Endodermal cell (in vitro differentiated cells): Measurements from ENCODE around the gene WDR54. TPM values are rescaled to one million over a fixed set of nuclear protein-coding genes. Genes with fewer than 3 reads are reported as not detected.

ENCODE experiments used
- DNase-seq: peaks from one replicate; pipeline ENCODE4 v3.0.0-alpha.2; 2017
- H3K27ac ChIP-seq: 2 replicates; pipeline ENCODE4 v1.5.1; 2013; ENCODE audit warnings: mild to moderate bottlenecking, low read depth, low read length, moderate library complexity
- H3K27me3 ChIP-seq: 2 replicates; pipeline ENCODE4 v1.6.1; 2013; ENCODE audit warnings: mild to moderate bottlenecking, low read length, moderate library complexity; ENCODE audit not compliant: insufficient read depth, control insufficient read depth, poor library complexity, severe bottlenecking
- H3K36me3 ChIP-seq: 2 replicates; pipeline ENCODE4 v1.7.0; 2013; ENCODE audit warnings: mild to moderate bottlenecking, low read length, moderate library complexity; ENCODE audit not compliant: control insufficient read depth, insufficient read depth
- H3K4me1 ChIP-seq: one replicate; pipeline ENCODE4 v1.7.0; 2013; ENCODE audit warnings: low read length; ENCODE audit not compliant: control insufficient read depth, insufficient read depth
- H3K4me3 ChIP-seq: 2 replicates; pipeline ENCODE4 v1.5.1; 2013; ENCODE audit warnings: mild to moderate bottlenecking, low read length, moderate library complexity
- H3K9ac ChIP-seq: 2 replicates; pipeline ENCODE4 v1.6.1; 2013; ENCODE audit warnings: mild to moderate bottlenecking, low read length, moderate library complexity; ENCODE audit not compliant: poor library complexity, severe bottlenecking; ENCODE audit errors: extremely low read depth
- H3K9me3 ChIP-seq: 2 replicates; pipeline ENCODE4 v1.6.1; 2013; ENCODE audit warnings: mild to moderate bottlenecking, low read length, moderate library complexity; ENCODE audit not compliant: control insufficient read depth
- H3K27ac Mint-ChIP-seq: 2 replicates; pipeline ENCODE4 v1.8.0; 2020; ENCODE audit warnings: mixed read lengths
- H3K27me3 Mint-ChIP-seq: 2 replicates; pipeline ENCODE4 v1.8.0; 2021; ENCODE audit warnings: mild to moderate bottlenecking, mixed read lengths; ENCODE audit not compliant: insufficient read depth
- H3K36me3 Mint-ChIP-seq: 2 replicates; pipeline ENCODE4 v1.8.0; 2020; ENCODE audit warnings: low read depth, mixed read lengths
- H3K4me1 Mint-ChIP-seq: 2 replicates; pipeline ENCODE4 v1.8.0; 2020; ENCODE audit warnings: mixed read lengths
- H3K4me3 Mint-ChIP-seq: 2 replicates; pipeline ENCODE4 v1.8.0; 2020; ENCODE audit warnings: mild to moderate bottlenecking, moderate library complexity, mixed read lengths
- H3K9me3 Mint-ChIP-seq: 2 replicates; pipeline ENCODE4 v1.8.0; 2020; ENCODE audit warnings: mild to moderate bottlenecking, mixed read lengths
- CTCF ChIP-seq: fragments of 200-600 bp; sonication (generic); conservative IDR thresholded peaks from 2 replicates; pipeline ENCODE4 v1.5.0; 2021; ENCODE audit warnings: antibody characterized with exemption, mild to moderate bottlenecking
- WGBS, 2 experiments: methylation state at CpG; one replicate each; pipeline versions ENCODE4 v1.1.5 to v1.1.7; 2013; ENCODE audit warnings: missing lambda C conversion rate in 2 of 2, mixed read lengths in 1 of 2; ENCODE audit not compliant: insufficient coverage in 1 of 2, insufficient read length in 1 of 2; 5-methylcytosine and 5-hydroxymethylcytosine counted together
- total RNA-seq, 2 donors: library from RNA; stranded (reverse); fragmentation: NEBNext Ultra II Directional in 1 of 2; extraction: Animal tissue kit (Norgen Biotek cat#: 25700) in 1 of 2; gene quantifications; 2 replicates in 1 of 2; 3 replicates in 1 of 2; pipeline ENCODE4 v1.2.1, GENCODE V29; 2021

WDR54 gene
- total RNA-seq, 2 donors from 2014 or later, result 43.1 to 69.4 TPM

- H3K27ac ChIP-seq, result no peak overlapping the region
- H3K9ac ChIP-seq, result no peak overlapping the region
- no peaks in the 10 kb centered on the region for H3K9me3 ChIP-seq
- Mint-ChIP-seq H3K27ac (peak overlapping the region; percentile 64), H3K27me3 (no peaks in the 10 kb centered on the region), H3K4me1 (peaks cover 23% of the 10 kb centered on the region), H3K4me3 (peak overlapping the region; percentile 59), H3K9me3 (no peaks in the 10 kb centered on the region), H3K36me3 (peaks cover 52% of the 10 kb centered on the region)
- 84 to 100% methylated on average over 2 to 5 of the region's 5 CpGs for WGBS, 2 experiments
- H3K36me3 ChIP-seq, result peaks cover 79% of the 10 kb centered on the region
- H3K27me3 ChIP-seq, result no peaks in the 10 kb centered on the region
- H3K4me1 ChIP-seq, result peaks cover 13% of the 10 kb centered on the region
- peak; percentile 64 for DNase-seq
- peak overlapping the region; percentile 77 for H3K4me3 ChIP-seq
- TF ChIP-seq CTCF, result no peak
Observed at GRCh38 chr2:74373221-74373676, 48.3 kb upstream of the WDR54 start.

GRCh38 chr2:74373985-74374384 lies 47.5 kb upstream of the WDR54 start:
- Histone ChIP-seq H3K9ac (peak overlapping the region; percentile 53), H3K27me3 (no peaks in the 10 kb centered on the region), H3K4me3 (peak overlapping the region; percentile 77), H3K27ac (peak overlapping the region; percentile 42), H3K9me3 (no peaks in the 10 kb centered on the region), H3K36me3 (peaks cover 72% of the 10 kb centered on the region), H3K4me1 (peaks cover 13% of the 10 kb centered on the region)
- Mint-ChIP-seq H3K36me3 (peaks cover 44% of the 10 kb centered on the region), H3K9me3 (no peaks in the 10 kb centered on the region), H3K4me1 (peaks cover 29% of the 10 kb centered on the region), H3K4me3 (peak overlapping the region; percentile 59), H3K27ac (peak overlapping the region; percentile 96), H3K27me3 (no peaks in the 10 kb centered on the region)
- 81 to 91% methylated on average over 4 to 8 of the region's 8 CpGs for WGBS, 2 experiments
- peak; percentile 64 for DNase-seq
- TF ChIP-seq CTCF, result no peak

GRCh38 chr2:74374509-74375205 lies 46.9 kb upstream of the WDR54 start:
- WGBS, 2 experiments, result 34 to 46% methylated on average over 17 to 19 of the region's 19 CpGs
- peak overlapping the region; percentile 59 for H3K4me3 Mint-ChIP-seq
- H3K27me3 Mint-ChIP-seq, result no peaks in the 10 kb centered on the region
- H3K27ac Mint-ChIP-seq, result peak overlapping the region; percentile 96
- peak overlapping the region; percentile 77 for H3K4me3 ChIP-seq
- H3K9me3 Mint-ChIP-seq, result no peaks in the 10 kb centered on the region
- DNase-seq, result peak; percentile 94
- H3K27ac ChIP-seq, result peak overlapping the region; percentile 61
- H3K9me3 ChIP-seq, result no peaks in the 10 kb centered on the region
- peaks cover 39% of the 10 kb centered on the region for H3K36me3 Mint-ChIP-seq
- H3K27me3 ChIP-seq, result no peaks in the 10 kb centered on the region
- H3K4me1 ChIP-seq, result peaks cover 13% of the 10 kb centered on the region
- peaks cover 36% of the 10 kb centered on the region for H3K4me1 Mint-ChIP-seq
- peak overlapping the region; percentile 53 for H3K9ac ChIP-seq
- no peak for TF ChIP-seq CTCF
- peaks cover 65% of the 10 kb centered on the region for H3K36me3 ChIP-seq
